PFSK-1 (cell line): ENCODE results near the gene IL1R2.

Experiments used
- FOXP2 ChIP-seq: optimal IDR thresholded peaks from 2 replicates; pipeline ENCODE3; 2011; ENCODE audit warnings: borderline replicate concordance, control low read depth, inconsistent platforms; ENCODE audit not compliant: insufficient read depth; ENCODE audit errors: extremely low read length, extremely low read depth
- POLR2AphosphoS5 ChIP-seq: IDR thresholded peaks from 2 replicates; pipeline ENCODE4 v1.6.1; 2012; ENCODE audit warnings: low read depth, mild to moderate bottlenecking, control low read depth, low read length, moderate library complexity
- REST ChIP-seq, 2 experiments: IDR thresholded peaks; 2 replicates each; pipeline versions ENCODE4 v1.6.1 to v1.8.0; 2011 to 2012; ENCODE audit warnings: low read depth in 2 of 2, low read length in 2 of 2, control low read depth in 1 of 2, inconsistent platforms in 1 of 2, mild to moderate bottlenecking in 1 of 2, moderate library complexity in 1 of 2; ENCODE audit not compliant: insufficient read depth in 1 of 2
- SIN3A ChIP-seq: IDR thresholded peaks from 2 replicates; pipeline ENCODE4 v1.6.1; 2012; ENCODE audit warnings: mild to moderate bottlenecking, low read length, moderate library complexity, borderline replicate concordance; ENCODE audit not compliant: insufficient read depth
- TAF1 ChIP-seq: IDR thresholded peaks from 2 replicates; pipeline ENCODE4 v1.6.1; 2012; ENCODE audit warnings: low read length, control low read depth, borderline replicate concordance; ENCODE audit not compliant: insufficient read depth

The IL1R2 gene

DNA sequence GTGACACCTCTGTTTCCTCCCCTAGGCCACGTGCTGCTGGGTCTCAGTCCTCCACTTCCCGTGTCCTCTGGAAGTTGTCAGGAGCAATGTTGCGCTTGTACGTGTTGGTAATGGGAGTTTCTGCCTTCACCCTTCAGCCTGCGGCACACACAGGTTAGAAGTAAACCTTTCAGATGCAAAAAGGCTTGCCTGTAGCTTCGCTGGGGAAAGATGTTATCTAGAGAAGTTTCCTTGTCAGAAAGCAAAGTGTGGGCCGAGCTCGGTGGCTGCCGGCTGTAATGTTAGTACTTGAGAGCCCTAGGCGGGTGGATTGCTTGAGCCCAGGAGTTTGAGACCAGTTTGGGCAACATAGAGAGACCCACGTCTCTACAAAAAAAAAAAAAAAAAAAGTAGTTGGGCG lies 16.7 kb downstream of the IL1R2 start:
- TF ChIP-seq FOXP2: no peak
- TF ChIP-seq REST (IDR thresholded peaks at IDR 0.05; ENCODE audit: insufficient read depth in 1 of 2, low read depth in 2 of 2, low read length in 2 of 2): no peak
- TF ChIP-seq POLR2AphosphoS5: no peak
- TF ChIP-seq SIN3A: no peak
- no peak for TF ChIP-seq TAF1

DNA sequence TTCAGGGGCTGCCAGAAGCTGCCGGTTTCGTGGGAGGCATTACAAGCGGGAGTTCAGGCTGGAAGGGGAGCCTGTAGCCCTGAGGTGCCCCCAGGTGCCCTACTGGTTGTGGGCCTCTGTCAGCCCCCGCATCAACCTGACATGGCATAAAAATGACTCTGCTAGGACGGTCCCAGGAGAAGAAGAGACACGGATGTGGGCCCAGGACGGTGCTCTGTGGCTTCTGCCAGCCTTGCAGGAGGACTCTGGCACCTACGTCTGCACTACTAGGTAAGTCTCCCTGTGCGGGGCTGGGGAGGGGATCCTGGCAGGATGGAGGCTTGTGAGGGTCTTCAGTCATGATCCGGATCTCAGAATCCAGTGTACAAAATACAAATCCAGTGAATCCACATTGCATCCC lies 17.8 kb downstream of the IL1R2 start:
- no peak for TF ChIP-seq SIN3A

DNA sequence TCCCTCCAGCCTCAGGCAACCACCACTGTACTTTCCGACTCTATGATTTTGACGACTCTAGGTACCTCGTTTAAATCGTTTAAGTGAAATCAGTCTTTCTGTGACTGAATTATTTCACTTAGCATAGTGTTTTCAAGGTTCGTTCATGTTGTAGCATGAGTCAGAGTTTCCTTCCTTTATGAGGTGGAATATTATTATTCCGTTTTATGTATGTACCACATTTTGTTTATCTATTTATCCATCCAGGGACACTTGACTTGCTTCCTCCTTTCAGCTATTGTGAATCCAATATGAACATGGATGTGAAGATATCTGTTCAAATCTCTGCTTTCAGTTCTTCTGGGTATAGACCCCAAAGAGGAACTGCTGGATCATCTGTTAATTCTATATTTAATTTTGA lies 19.1 kb downstream of the IL1R2 start:
- TF ChIP-seq SIN3A (no peak), TAF1 (no peak), FOXP2 (no peak), REST (IDR thresholded peaks at IDR 0.05; ENCODE audit: insufficient read depth in 1 of 2, low read depth in 2 of 2, low read length in 2 of 2) (no peak), POLR2AphosphoS5 (no peak)

DNA sequence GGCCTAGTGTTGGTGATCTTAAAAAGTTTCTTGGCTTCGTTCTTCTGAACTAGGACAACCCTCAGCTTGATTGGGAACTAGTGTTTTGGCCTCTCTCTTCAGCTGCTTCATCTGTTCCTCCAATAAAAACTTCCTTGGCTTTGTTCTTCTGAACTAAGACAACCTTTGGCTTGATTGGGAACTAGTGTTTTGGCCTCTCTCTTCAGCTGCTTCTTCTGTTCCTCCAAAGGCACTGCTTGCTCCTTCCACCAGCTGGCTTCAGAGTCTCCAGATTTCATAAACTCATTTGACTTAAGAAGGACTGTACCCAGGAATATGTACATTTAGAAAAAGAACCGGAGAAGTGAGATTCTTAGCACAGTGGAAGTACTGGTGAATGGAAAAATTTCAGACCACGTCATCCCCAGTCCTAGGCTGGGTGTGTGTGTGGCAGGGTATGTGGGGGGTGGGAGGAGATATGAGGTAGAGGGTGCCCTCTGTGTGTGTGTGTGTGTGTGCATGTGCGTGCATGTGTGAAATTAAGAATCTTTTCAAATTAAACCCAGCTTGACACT lies 20.4 kb downstream of the IL1R2 start:
- TF ChIP-seq REST (IDR thresholded peaks at IDR 0.05; ENCODE audit: insufficient read depth in 1 of 2, low read depth in 2 of 2, low read length in 2 of 2) (no peak), POLR2AphosphoS5 (no peak), FOXP2 (no peak), SIN3A (no peak), TAF1 (no peak)

GRCh38 chr2:102013206-102014040 lies 21.7 kb downstream of the IL1R2 start:
- TF ChIP-seq SIN3A (no peak), POLR2AphosphoS5 (no peak), TAF1 (no peak), REST (IDR thresholded peaks at IDR 0.05; ENCODE audit: insufficient read depth in 1 of 2, low read depth in 2 of 2, low read length in 2 of 2) (no peak), FOXP2 (no peak)
